ENCODE results near the gene PRR13. TPM values are rescaled to one million over a fixed set of nuclear protein-coding genes. Genes with fewer than 3 reads are reported as not detected.

The PRR13 gene
- total RNA-seq, 4 donors from 2014 or later, result 160 to 541 (median 423) TPM

- DNase-seq, result peak; percentile 96 to 99 (median 98)
- peaks cover 0 to 20% (median 5%) of the 10 kb centered on the region in 4 donors for H3K4me1 ChIP-seq
- TF ChIP-seq POLR2A (IDR thresholded peaks at IDR 0.05), result peak; percentile 63 to 81
- TF ChIP-seq, protein P1, sequence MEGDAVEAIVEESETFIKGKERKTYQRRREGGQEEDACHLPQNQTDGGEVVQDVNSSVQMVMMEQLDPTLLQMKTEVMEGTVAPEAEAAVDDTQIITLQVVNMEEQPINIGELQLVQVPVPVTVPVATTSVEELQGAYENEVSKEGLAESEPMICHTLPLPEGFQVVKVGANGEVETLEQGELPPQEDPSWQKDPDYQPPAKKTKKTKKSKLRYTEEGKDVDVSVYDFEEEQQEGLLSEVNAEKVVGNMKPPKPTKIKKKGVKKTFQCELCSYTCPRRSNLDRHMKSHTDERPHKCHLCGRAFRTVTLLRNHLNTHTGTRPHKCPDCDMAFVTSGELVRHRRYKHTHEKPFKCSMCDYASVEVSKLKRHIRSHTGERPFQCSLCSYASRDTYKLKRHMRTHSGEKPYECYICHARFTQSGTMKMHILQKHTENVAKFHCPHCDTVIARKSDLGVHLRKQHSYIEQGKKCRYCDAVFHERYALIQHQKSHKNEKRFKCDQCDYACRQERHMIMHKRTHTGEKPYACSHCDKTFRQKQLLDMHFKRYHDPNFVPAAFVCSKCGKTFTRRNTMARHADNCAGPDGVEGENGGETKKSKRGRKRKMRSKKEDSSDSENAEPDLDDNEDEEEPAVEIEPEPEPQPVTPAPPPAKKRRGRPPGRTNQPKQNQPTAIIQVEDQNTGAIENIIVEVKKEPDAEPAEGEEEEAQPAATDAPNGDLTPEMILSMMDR (IDR thresholded peaks at IDR 0.05), result peak; percentile 65 to 98 (median 96)
- H3K9me3 ChIP-seq, result no peaks in the 10 kb centered on the region
- H3K36me3 ChIP-seq, result peaks cover 0 to 41% (median 0%) of the 10 kb centered on the region in 3 donors
- peak within 1 kb of the TSS; percentile 69 to 82 (median 76) for H3K4me3 ChIP-seq
- H3K27ac ChIP-seq, result peak within 1 kb of the TSS; percentile 85 to 97 (median 96)
- H3K27me3 ChIP-seq, result no peaks in the 10 kb centered on the region
Measured at GRCh38 chr12:53451661-53452158, 10.2 kb downstream of the PRR13 start, which contains the start of gene PCBP2. TSS of gene PCBP2 (plus strand) at chr12:53452102. CDS start at chr12:53454801, 2,699 bp downstream.

- TF ChIP-seq, protein P1 (IDR thresholded peaks at IDR 0.05), result peak in 4 of 6 experiments; percentile 8 to 51 (median 22)
- peak in 1 of 2 donors; percentile 5 for TF ChIP-seq POLR2A (IDR thresholded peaks at IDR 0.05)
- DNase-seq, result peak; percentile 78 to 90 (median 89)
- H3K27ac ChIP-seq, result peak overlapping the region; percentile 85 to 97 (median 96)
- no peaks in the 10 kb centered on the region for H3K9me3 ChIP-seq
- H3K36me3 ChIP-seq, result peaks cover 0 to 41% (median 0%) of the 10 kb centered on the region in 3 donors
- H3K4me3 ChIP-seq, result peak overlapping the region; percentile 69 to 82 (median 76)
- peaks cover 0 to 20% (median 5%) of the 10 kb centered on the region in 4 donors for H3K4me1 ChIP-seq
- H3K27me3 ChIP-seq, result no peaks in the 10 kb centered on the region
Measured at GRCh38 chr12:53452159-53453077, 10.9 kb downstream of the PRR13 start.

- H3K36me3 ChIP-seq, result peaks cover 0 to 50% (median 0%) of the 10 kb centered on the region in 3 donors
- DNase-seq, result no peak
- no peaks in the 10 kb centered on the region for H3K9me3 ChIP-seq
- H3K27me3 ChIP-seq, result no peaks in the 10 kb centered on the region
- H3K4me1 ChIP-seq, result peaks cover 0 to 20% (median 5%) of the 10 kb centered on the region in 4 donors
- H3K4me3 ChIP-seq, result peak overlapping the region in 1 of 4 donors; percentile 76
- TF ChIP-seq POLR2A (IDR thresholded peaks at IDR 0.05), result no peak
- TF ChIP-seq, protein P1 (IDR thresholded peaks at IDR 0.05), result no peak
- no peak overlapping the region for H3K27ac ChIP-seq
Measured at GRCh38 chr12:53453953-53454640, 12.6 kb downstream of the PRR13 start.

- peaks cover 0 to 20% (median 5%) of the 10 kb centered on the region in 4 donors for H3K4me1 ChIP-seq
- no peak overlapping the region for H3K27ac ChIP-seq
- no peak for DNase-seq
- peaks cover 0 to 56% (median 2%) of the 10 kb centered on the region in 3 donors for H3K36me3 ChIP-seq
- TF ChIP-seq, protein P1 (IDR thresholded peaks at IDR 0.05), result no peak
- TF ChIP-seq POLR2A (IDR thresholded peaks at IDR 0.05), result no peak
- no peaks in the 10 kb centered on the region for H3K27me3 ChIP-seq
- no peak overlapping the region for H3K4me3 ChIP-seq
- no peaks in the 10 kb centered on the region for H3K9me3 ChIP-seq
Measured at GRCh38 chr12:53454707-53455106, 13.2 kb downstream of the PRR13 start.

DNA sequence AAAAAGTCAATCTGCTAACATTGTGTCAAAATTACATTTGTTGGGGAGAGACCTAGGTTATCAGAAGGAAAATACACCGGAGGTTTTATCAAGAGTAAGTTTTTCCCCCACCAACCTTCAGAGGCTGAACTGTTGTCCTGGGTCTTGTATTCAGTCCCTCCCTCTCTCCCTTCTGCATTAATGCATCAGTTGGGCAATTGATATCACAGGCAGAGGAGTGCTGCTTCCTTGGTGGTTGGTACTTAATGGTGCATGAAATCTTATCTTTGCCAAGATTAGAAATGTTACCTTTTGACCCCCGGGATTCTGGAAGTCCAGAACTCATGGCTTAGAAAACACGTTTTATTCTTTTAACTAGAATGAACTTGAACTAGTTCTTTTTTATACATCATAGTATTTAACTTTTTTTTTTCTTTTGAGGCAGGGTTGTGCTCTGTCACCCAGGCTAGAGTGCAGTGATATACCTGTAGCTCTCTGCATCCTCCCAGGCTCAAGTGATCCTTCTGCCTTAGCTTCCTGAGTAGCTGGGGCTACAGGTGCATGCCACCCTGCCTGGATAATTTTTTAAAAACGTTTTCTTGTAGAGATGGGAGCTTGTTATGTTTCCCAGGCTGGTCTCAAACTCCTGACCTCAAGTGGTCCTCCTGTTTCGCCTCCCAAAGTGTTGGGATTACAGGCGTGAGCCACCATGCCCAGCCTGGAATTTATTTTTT is 15.3 kb downstream of the PRR13 start:
- Histone ChIP-seq H3K4me1 (peaks cover 0 to 27% (median 5%) of the 10 kb centered on the region in 4 donors), H3K27me3 (no peaks in the 10 kb centered on the region), H3K4me3 (no peak overlapping the region), H3K36me3 (peaks cover 0 to 77% (median 3%) of the 10 kb centered on the region in 3 donors), H3K9me3 (no peaks in the 10 kb centered on the region), H3K27ac (no peak overlapping the region)
- DNase-seq, result no peak
- no peak for TF ChIP-seq POLR2A (IDR thresholded peaks at IDR 0.05)
- TF ChIP-seq, protein P1 (IDR thresholded peaks at IDR 0.05), result no peak

All from Peyer's patch (tissue), 4 donors.